DOHH2 (cell line): ENCODE results near the gene ZBTB40.

Experiments used
- CTCF ChIP-seq: fragments of 200-600 bp; sonication (generic); IDR thresholded peaks from one replicate; pipeline ENCODE4 v1.5.1; 2014; ENCODE audit warnings: antibody characterized with exemption, mild to moderate bottlenecking, low read depth, low read length; ENCODE audit not compliant: poor library complexity, severe bottlenecking
- EZH2phosphoT487 ChIP-seq: fragments of 200-600 bp; sonication (generic); IDR thresholded peaks from 2 replicates; pipeline ENCODE4 v1.6.1; 2017; ENCODE audit warnings: borderline replicate concordance, mild to moderate bottlenecking, antibody characterized with exemption, low read length, moderate library complexity, mixed read lengths

GRCh38 chr1:22462928-22463327, 11.3 kb downstream of the ZBTB40 start:
- TF ChIP-seq CTCF (no peak), EZH2phosphoT487 (no peak)
